ENCODE data around the gene ABR. TPM values are rescaled to one million over a fixed set of nuclear protein-coding genes. Genes with fewer than 3 reads are reported as not detected.

ABR gene
- total and polyA plus RNA-seq, 2 of the 8 experiments (the other 6 are each of a cell fraction or from before 2014, with no cell fraction given): 44.8 to 47.2 TPM

- TF ChIP-seq SIX5 (IDR thresholded peaks at IDR 0.05; ENCODE audit: low read depth, low read length) (no peak), CHD2 (IDR thresholded peaks at IDR 0.05; ENCODE audit: low read length) (no peak), SP4 (IDR thresholded peaks at IDR 0.05; ENCODE audit: low read length) (no peak), HDAC6 (IDR thresholded peaks at IDR 0.05; ENCODE audit: low read depth, low read length) (no peak), YY1 (IDR thresholded peaks at IDR 0.05; ENCODE audit: low read depth, low read length) (no peak), SIRT6 (IDR thresholded peaks at IDR 0.05; ENCODE audit: low read length) (no peak), GTF2F1 (IDR thresholded peaks at IDR 0.05; ENCODE audit: borderline replicate concordance, low read depth, low read length) (no peak), JUND (IDR thresholded peaks at IDR 0.05; ENCODE audit: low read length) (no peak), FOSL1 (IDR thresholded peaks at IDR 0.05; ENCODE audit: insufficient read depth, low read depth, low read length) (no peak)
Measured at GRCh38 chr17:1005361-1005946, 174.3 kb downstream of the ABR start (continued).
